SJSA1 (cell line): ENCODE results near the gene KRT7. TPM values are rescaled to one million over a fixed set of nuclear protein-coding genes. Genes with fewer than 3 reads are reported as not detected.
A peak's percentile ranks its signal among the peaks of the same experiment; 100 is the strongest.

ENCODE experiments used
- DNase-seq, 2 experiments: peaks; one replicate each; pipeline ENCODE4 v3.0.0-alpha.2; 2015 to 2020; ENCODE audit warnings: low spot score in 2 of 2, low read depth in 1 of 2
- H3K27ac ChIP-seq: fragments of 250-450 bp; sonication (Bioruptor Pico); 2 replicates; pipeline ENCODE4 v1.5.1; 2020; ENCODE audit warnings: mild to moderate bottlenecking, moderate library complexity
- H3K27me3 ChIP-seq: fragments of 250-450 bp; sonication (Bioruptor Pico); replicated peaks from 2 replicates; pipeline ENCODE4 v1.5.1; 2020; ENCODE audit warnings: mild to moderate bottlenecking, moderate library complexity
- H3K36me3 ChIP-seq: fragments of 250-450 bp; sonication (Bioruptor Pico); 2 replicates; pipeline ENCODE4 v1.5.1; 2020; ENCODE audit warnings: mild to moderate bottlenecking
- H3K4me1 ChIP-seq: fragments of 250-450 bp; sonication (Bioruptor Pico); replicated peaks from 2 replicates; pipeline ENCODE4 v1.6.1; 2021; ENCODE audit warnings: mild to moderate bottlenecking
- H3K4me3 ChIP-seq: fragments of 250-450 bp; sonication (Bioruptor Pico); 2 replicates; pipeline ENCODE4 v1.5.1; 2020; ENCODE audit warnings: mild to moderate bottlenecking
- H3K9me3 ChIP-seq: fragments of 250-450 bp; sonication (Bioruptor Pico); replicated peaks from 2 replicates; pipeline ENCODE4 v1.5.1; 2020; ENCODE audit warnings: mild to moderate bottlenecking
- total RNA-seq: library from RNA; depleted of rRNA; stranded (reverse); fragments of >200 nt; shearing (Covaris generic); gene quantifications from 2 replicates; pipeline ENCODE4 v1.2.3, GENCODE V29; 2014

KRT7 gene
- total RNA-seq, 1 experiment from 2014 or later, result 2.1 TPM

DNA sequence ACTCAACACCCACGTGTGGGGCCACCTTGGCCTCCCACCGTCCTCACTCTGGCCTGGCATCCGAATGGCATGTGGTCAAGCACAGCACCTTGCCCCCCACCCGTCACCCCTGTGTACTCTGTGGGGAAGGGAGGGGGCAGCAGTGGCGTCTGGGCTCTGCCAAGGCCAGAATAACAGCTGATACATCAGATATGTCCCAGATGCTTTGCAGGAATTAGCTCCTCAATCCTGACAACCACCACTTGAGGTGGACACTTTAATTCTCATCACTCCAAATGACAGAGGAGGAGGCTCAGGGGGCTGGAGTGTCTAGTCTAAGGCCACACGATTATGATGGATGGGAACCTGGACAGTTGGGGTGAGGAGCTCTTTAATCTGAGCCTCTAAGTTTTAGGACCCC, 39.5 kb upstream of the KRT7 start:
- H3K36me3 ChIP-seq, result no peaks in the 10 kb centered on the region
- no peak for DNase-seq
- peak overlapping the region; percentile 91 for H3K27ac ChIP-seq
- H3K4me3 ChIP-seq, result no peak overlapping the region
- H3K9me3 ChIP-seq, result no peaks in the 10 kb centered on the region
- H3K27me3 ChIP-seq, result no peaks in the 10 kb centered on the region
- H3K4me1 ChIP-seq, result peaks cover 78% of the 10 kb centered on the region

- no peaks in the 10 kb centered on the region for H3K9me3 ChIP-seq
- H3K4me3 ChIP-seq, result no peak overlapping the region
- peak in 1 of 2 experiments; percentile 63 for DNase-seq
- no peaks in the 10 kb centered on the region for H3K27me3 ChIP-seq
- peak overlapping the region; percentile 91 for H3K27ac ChIP-seq
- H3K4me1 ChIP-seq, result peaks cover 78% of the 10 kb centered on the region
- H3K36me3 ChIP-seq, result no peaks in the 10 kb centered on the region
Observed at GRCh38 chr12:52193991-52194390, 39.1 kb upstream of the KRT7 start.

DNA sequence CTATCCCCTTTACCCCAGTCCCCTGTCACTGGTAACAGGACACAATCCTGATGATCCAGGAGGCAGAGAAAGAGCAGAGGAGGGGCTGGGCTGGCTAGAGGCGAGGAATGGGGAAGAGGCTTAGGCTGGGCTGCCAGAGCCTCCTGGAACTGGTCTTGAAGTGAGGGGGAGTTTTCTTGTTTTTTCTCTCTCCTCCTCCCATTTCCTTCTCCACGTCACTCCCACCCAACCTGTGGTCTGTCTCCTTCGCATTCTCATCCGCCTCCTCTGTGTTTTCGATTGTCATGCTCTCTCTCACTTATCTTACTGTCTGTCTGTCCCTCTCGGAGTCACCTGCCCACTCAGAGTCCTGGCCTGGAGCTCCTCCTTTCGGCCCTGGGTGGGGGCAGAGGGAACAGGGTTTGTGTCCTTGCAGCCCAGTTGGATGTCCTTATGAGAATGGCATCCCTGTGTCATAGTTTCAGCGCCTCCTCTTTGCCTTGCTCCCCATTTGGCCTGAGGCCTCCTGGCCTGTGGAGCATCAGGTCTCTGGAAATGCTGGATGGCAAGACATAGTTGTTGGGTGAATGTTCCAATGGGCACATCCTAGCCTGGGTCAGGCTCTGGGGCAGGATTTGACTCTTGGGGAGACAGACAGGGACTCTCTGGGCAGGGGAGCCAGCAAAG, 37.8 kb upstream of the KRT7 start:
- Histone ChIP-seq H3K27me3 (no peaks in the 10 kb centered on the region), H3K36me3 (no peaks in the 10 kb centered on the region), H3K27ac (no peak overlapping the region; the same call in 1 of the 2 replicates), H3K4me1 (peaks cover 76% of the 10 kb centered on the region), H3K4me3 (no peak overlapping the region), H3K9me3 (no peaks in the 10 kb centered on the region)
- DNase-seq, result no peak

DNA sequence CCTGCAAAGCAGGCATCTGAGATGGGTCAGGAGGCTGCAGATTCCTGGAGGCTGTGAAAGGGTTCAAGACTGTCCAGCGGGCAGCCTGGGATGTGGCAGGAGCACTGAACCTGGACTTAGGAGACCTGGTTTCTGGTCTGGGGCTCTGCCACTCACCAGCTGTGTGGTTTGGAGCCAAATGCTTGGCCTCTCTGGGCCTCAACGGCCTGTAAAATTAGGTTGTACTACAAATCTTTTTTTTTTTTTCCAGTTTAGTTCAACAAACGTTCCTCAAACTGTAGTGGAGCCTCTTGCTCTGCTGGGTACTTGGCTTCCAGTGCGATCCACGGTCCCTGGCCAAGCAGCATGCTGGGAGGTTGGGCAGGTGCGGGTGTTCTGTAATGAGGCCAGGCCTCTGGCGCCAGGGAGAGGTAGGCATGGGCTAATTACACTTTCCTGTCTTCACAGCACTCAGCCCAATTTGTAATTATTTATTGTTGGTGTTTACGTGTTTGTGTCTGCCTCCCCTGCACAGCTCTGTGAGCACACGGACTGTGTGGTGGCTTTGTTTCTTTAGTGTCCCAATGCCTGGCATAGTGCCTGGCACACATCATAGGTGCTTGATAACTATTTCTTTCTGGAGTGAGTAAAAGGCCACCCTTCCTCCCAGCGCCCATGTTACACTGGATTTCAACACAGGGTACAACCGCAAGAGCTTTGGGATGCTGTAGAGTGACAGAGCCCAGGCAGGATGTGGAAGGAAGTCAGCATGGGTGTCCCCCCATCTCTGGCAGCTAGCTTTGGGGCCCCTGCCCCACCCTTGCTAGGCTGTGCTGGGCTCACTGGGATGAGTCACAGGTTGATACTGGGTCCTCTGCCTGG, 35.4 kb upstream of the KRT7 start:
- Histone ChIP-seq H3K9me3 (no peaks in the 10 kb centered on the region), H3K27me3 (no peaks in the 10 kb centered on the region), H3K4me1 (peaks cover 76% of the 10 kb centered on the region), H3K36me3 (no peaks in the 10 kb centered on the region), H3K4me3 (no peak overlapping the region), H3K27ac (no peak overlapping the region)
- DNase-seq, result no peak

GRCh38 chr12:52198454-52199215, 34.4 kb upstream of the KRT7 start:
- H3K27ac ChIP-seq, result no peak overlapping the region
- H3K4me1 ChIP-seq, result peaks cover 76% of the 10 kb centered on the region
- no peaks in the 10 kb centered on the region for H3K9me3 ChIP-seq

DNA sequence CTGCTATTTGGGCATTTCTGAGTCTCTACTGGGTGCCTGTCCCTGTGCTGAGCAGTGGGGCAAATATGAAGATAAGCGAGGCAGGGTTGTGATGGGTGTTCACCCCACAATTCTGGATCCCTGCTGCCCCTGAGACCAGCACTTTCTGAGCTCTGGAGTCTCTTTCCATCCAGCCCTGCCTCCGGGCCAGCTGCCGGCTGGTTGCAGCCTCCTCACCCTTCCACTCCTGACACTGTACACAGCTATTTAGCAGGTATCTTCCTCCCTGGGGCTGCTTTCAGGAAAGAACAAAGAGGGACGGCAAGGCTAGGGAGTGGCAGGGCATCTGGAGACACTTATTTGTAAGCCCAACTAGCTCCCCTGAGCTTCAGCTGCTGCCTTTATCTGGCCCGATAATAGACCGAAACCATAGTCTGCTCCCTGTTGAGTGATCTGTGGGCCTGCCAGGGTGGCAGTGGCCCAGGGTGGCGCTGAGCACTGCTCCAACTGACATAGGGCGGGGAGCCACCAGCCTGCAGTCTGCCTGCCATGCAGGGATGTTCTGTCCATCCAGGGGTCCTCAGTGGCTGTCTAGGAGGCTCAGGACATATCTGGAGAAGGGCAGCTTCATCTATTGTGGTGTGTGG, 33.6 kb upstream of the KRT7 start:
- Histone ChIP-seq H3K27me3 (no peaks in the 10 kb centered on the region), H3K36me3 (no peaks in the 10 kb centered on the region), H3K4me3 (no peak overlapping the region), H3K27ac (no peak overlapping the region), H3K4me1 (peaks cover 76% of the 10 kb centered on the region), H3K9me3 (no peaks in the 10 kb centered on the region)
- no peak for DNase-seq

More at GRCh38 chr12:52198454-52199215, 34.4 kb upstream of the KRT7 start:
- Histone ChIP-seq H3K36me3 (no peaks in the 10 kb centered on the region), H3K4me3 (no peak overlapping the region), H3K27me3 (no peaks in the 10 kb centered on the region)
- no peak for DNase-seq

DNA sequence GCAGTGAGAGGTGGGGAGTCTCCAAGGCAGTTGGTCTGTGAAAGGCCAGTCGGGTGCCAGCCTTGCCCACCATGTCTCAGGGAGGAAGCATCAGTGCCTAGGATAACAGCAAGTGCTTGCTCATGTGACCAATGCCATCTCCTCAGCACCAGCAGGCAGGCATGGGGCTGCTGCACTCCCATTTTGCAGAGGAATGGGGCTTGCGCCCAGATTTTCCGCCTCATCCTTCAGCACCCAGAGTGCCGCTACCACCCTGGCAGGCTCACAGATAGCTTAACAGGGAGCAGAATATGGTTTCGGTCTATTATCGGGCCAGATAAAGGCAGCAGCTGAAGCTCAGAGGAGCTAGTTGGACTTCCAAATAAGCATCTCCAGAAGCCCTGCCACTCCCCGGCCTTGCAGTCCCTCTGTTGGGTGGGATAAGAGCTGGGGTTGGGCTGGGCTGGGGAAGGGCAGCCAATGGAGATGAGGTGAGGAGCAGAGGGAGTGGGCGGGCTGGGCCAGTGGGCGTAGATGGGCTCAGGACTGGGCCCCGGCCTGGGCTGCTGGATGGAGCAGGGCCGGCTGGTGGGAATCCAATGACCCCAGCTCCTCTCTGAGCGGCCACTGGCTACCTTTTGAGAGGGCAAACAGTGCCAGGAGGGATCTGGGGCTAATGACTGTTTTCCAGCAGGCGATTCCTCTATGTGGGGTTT, 32.8 kb upstream of the KRT7 start:
- DNase-seq, result no peak
- Histone ChIP-seq H3K4me3 (peak overlapping the region; percentile 21; the same call in 1 of the 2 replicates), H3K9me3 (no peaks in the 10 kb centered on the region), H3K27ac (no peak overlapping the region; the same call in 1 of the 2 replicates), H3K27me3 (no peaks in the 10 kb centered on the region), H3K4me1 (peaks cover 76% of the 10 kb centered on the region), H3K36me3 (no peaks in the 10 kb centered on the region)

DNA sequence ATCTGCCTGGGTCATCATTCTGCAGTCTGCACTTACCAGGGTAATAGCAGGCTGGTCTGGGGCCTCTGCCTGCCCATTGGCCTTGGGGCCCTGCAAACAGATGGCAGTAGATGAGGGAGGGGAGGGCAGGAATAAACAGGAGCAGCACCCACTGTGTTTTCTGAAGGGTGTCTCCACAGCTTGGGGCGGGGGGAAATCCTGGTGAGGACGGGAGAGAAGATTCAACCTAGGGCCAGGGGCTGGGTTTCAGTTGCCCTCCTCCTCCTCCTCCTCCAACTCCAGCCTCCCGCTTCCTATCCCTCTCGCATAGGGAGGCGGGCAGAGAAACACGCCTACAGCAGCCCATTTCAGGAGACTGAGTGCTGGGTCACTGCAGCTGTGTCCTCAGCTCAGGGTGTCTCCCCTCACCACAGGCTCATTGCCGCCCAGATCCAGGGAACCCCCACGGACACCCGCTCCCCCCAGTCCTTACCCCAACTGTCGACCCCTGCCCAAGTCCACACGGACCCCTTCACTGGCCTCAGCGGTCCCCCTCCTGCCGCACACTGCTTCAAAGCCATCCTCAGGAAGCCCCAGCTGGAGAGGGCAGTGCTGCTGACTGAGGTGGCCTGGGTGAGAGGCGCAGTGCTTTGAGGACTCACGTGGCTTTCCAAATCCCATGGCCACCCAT, 32.1 kb upstream of the KRT7 start:
- H3K27me3 ChIP-seq, result no peaks in the 10 kb centered on the region
- peaks cover 80% of the 10 kb centered on the region for H3K4me1 ChIP-seq
- H3K9me3 ChIP-seq, result no peaks in the 10 kb centered on the region
- H3K4me3 ChIP-seq, result peak overlapping the region; percentile 21
- no peaks in the 10 kb centered on the region for H3K36me3 ChIP-seq
- peak overlapping the region; percentile 79 for H3K27ac ChIP-seq
- peak in 1 of 2 experiments; percentile 71 for DNase-seq

DNA sequence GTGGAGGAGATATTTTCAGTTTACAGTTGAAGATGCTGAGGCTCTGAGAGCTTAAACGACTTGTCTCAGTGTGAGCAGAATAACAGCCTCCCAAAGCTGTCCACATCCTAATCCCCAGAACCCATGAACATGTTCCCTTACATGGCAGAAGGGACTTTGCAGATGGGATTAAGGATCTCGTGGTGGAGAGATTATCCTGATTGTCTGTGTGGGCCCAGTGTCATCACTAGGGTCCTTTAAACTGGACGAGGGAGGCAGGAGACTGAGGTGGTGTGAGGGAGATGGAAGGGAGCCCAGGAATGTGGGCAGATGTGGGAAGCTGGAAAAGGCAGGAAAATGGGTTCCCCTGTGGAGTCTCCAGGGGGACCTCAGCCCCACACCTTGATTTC, 31.6 kb upstream of the KRT7 start:
- Histone ChIP-seq H3K9me3 (no peaks in the 10 kb centered on the region), H3K4me1 (peaks cover 80% of the 10 kb centered on the region), H3K27ac (peak overlapping the region; percentile 79), H3K36me3 (no peaks in the 10 kb centered on the region), H3K27me3 (no peaks in the 10 kb centered on the region), H3K4me3 (peak overlapping the region; percentile 21)
- peak in 1 of 2 experiments; percentile 72 for DNase-seq

DNA sequence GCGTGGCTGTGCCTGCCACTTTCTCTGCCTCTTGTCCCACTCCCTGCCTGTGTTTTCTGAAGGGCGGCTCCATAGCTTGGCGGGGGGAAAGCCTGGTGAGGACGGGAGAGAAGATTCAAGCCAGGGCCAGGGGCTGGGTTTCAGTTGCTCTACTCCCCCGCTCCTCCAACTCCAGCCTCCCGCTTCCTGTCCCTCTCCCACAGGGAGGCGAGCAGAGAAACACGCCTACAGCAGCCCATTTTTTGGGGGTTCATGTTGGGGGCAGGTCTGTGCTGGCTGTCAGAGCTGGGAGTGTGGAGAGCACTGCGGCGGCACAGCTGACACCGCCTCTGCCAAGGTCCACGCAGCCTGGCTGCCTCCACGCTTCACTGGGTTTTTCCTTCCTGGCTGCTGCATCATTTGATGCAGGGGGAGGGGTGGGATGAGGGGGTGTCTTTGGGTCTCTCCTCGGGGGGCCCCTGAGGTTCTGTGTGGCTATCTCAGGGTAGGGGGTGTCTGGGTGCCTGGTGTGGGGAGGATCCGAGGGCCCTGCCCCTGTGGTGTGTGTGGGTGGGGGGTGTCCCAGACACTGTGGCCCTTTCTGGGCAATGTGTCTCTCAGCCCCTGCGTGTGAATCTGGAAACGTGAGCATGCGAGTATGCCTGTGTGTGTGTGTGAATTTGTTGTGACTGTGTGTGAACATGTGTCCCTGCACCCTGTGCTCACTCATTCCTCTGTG, 30.5 kb upstream of the KRT7 start:
- Histone ChIP-seq H3K9me3 (no peaks in the 10 kb centered on the region), H3K4me3 (peak overlapping the region; percentile 12), H3K27ac (peak overlapping the region; percentile 79), H3K27me3 (no peaks in the 10 kb centered on the region), H3K36me3 (no peaks in the 10 kb centered on the region), H3K4me1 (peaks cover 87% of the 10 kb centered on the region)
- DNase-seq, result peak in 1 of 2 experiments; percentile 61

DNA sequence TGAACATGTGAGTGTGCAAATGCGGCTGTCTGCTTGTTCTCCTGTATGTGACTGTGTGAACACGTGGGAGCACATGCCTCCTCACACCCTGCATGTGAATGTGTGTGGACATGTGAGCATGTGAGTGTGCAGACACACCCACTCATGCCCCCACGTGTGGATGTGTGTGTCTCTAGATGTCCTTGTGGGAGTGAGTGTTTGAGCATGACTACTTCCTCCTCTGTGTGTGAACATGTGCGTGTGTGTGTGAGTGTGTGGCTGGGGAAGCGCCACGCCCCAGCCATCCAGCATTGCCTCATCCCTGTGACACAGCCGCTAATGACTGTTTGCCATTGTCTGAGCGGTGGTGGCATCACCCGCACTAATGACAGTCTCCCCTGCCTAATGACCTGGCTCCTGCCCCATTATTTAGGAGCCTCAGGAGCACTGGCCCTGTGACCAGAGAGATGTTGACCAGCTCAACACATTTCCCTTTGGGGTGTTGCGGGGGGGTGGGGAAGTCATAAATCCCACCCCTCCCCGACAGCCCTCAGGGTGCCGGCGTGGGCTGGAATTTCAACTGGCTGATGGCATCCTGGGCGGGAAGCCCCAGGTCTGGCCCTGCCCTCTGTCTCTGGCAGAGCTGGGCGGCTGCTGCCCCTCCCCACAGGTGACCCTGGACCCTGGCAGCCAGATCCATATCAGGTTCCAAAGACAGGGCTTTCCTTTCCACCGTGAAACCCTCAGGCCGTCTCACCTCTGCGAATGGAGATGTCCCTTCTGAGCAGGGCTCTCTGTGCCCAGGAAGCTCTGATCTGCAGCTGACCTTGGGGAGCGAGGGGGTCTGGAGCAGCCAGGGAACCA, 29.7 kb upstream of the KRT7 start:
- H3K9me3 ChIP-seq, result no peaks in the 10 kb centered on the region
- no peaks in the 10 kb centered on the region for H3K36me3 ChIP-seq
- peak; percentile 89 to 90 for DNase-seq
- peaks cover 87% of the 10 kb centered on the region for H3K4me1 ChIP-seq
- H3K27ac ChIP-seq, result peak overlapping the region; percentile 79
- peak overlapping the region; percentile 12; the same call in 1 of the 2 replicates for H3K4me3 ChIP-seq
- H3K27me3 ChIP-seq, result no peaks in the 10 kb centered on the region
